Measurements from ENCODE around the gene ERI2.

DNA sequence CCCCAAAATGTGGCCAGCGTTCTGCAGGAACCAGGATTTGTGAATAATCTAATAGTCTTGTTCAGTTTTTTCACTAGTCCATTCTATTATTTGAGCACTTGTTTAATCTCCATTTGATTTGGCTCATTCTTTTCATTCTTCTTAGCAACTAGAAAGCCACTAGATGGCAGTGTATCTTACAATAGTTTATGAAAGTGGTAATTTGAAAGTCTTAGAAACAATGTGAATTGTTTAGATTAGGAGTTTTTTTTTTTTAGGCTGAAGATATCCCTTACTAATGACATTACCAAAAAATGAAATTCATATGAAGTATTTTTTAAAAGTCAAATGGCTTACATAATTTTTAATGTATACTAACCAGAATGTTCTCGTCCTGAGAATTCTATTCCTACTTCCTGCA, 6.7 kb downstream of the ERI2 start:
- TF ChIP-seq, protein P1, sequence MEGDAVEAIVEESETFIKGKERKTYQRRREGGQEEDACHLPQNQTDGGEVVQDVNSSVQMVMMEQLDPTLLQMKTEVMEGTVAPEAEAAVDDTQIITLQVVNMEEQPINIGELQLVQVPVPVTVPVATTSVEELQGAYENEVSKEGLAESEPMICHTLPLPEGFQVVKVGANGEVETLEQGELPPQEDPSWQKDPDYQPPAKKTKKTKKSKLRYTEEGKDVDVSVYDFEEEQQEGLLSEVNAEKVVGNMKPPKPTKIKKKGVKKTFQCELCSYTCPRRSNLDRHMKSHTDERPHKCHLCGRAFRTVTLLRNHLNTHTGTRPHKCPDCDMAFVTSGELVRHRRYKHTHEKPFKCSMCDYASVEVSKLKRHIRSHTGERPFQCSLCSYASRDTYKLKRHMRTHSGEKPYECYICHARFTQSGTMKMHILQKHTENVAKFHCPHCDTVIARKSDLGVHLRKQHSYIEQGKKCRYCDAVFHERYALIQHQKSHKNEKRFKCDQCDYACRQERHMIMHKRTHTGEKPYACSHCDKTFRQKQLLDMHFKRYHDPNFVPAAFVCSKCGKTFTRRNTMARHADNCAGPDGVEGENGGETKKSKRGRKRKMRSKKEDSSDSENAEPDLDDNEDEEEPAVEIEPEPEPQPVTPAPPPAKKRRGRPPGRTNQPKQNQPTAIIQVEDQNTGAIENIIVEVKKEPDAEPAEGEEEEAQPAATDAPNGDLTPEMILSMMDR (IDR thresholded peaks at IDR 0.05): peak; percentile 18 to 45
- TF ChIP-seq POLR2A (IDR thresholded peaks at IDR 0.05) (no peak), POLR2AphosphoS5 (IDR thresholded peaks at IDR 0.05) (no peak), EP300 (IDR thresholded peaks at IDR 0.05) (no peak)
